ENCODE measurements around the gene RAB3D. TPM values are rescaled to one million over a fixed set of nuclear protein-coding genes. Genes with fewer than 3 reads are reported as not detected.
A peak's percentile ranks its signal among the peaks of the same experiment; 100 is the strongest.

RAB3D gene
- total and polyA plus RNA-seq, 4 donors = 1.1 to 10.2 (median 5.5) TPM

DNA sequence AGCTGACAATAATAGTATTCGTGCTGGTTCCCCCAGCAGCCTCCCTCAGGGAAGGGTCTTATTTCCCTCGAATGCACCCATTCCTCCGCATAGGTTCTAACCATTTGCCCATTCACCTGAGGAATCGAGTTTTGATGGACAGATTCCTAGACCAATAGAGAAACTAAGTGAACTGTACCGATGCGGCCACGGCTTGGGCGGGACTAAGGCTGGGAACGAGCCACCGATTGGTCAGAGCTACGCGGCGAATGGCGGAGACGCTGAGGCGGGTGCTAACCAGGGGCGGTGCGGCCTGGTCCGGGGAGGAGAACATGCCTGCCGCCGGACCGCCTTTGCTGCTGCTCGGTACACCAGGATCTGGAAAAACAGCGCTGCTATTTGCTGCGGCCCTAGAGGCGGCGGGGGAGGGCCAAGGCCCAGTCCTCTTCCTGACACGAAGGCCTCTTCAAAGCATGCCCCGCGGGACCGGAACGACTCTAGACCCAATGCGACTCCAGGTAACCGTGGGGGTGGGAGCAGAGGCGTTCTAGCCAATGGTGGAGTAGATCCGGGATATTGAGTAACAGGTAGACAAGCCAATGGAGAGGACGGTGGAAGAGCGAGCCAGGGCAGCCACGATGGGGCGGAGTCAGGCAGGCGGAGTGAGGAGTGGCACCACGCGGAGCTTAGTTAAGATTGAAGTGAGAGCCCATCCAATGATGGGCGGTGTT, 35.1 kb upstream of the RAB3D start, which contains the start of gene SWSAP1:
Gene SWSAP1, plus strand, starts transcription at position 234 of the 710 bp plus-strand sequence. Its CDS starts 15 bp downstream, at position 249.
- no peak for TF ChIP-seq EGR1 (IDR thresholded peaks at IDR 0.05; ENCODE audit: low read depth in 2 of 2)
- TF ChIP-seq SP1 (IDR thresholded peaks at IDR 0.05) = peak; percentile 94
- peak in 1 of 2 donors; percentile 43 for TF ChIP-seq RXRA (IDR thresholded peaks at IDR 0.05)
- no peak for TF ChIP-seq HNF4G (IDR thresholded peaks at IDR 0.05)
- peak; percentile 92 for TF ChIP-seq YY1 (IDR thresholded peaks at IDR 0.05)
- TF ChIP-seq GABPA (IDR thresholded peaks at IDR 0.05 in 1 of 2, conservative IDR thresholded peaks at IDR 0.05 in 1 of 2) = peak; percentile 42 to 83
- no peak for TF ChIP-seq FOXA2 (IDR thresholded peaks at IDR 0.05)
- TF ChIP-seq, protein P1, sequence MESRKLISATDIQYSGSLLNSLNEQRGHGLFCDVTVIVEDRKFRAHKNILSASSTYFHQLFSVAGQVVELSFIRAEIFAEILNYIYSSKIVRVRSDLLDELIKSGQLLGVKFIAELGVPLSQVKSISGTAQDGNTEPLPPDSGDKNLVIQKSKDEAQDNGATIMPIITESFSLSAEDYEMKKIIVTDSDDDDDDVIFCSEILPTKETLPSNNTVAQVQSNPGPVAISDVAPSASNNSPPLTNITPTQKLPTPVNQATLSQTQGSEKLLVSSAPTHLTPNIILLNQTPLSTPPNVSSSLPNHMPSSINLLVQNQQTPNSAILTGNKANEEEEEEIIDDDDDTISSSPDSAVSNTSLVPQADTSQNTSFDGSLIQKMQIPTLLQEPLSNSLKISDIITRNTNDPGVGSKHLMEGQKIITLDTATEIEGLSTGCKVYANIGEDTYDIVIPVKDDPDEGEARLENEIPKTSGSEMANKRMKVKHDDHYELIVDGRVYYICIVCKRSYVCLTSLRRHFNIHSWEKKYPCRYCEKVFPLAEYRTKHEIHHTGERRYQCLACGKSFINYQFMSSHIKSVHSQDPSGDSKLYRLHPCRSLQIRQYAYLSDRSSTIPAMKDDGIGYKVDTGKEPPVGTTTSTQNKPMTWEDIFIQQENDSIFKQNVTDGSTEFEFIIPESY (IDR thresholded peaks at IDR 0.05) = peak; percentile 32
- no peak for TF ChIP-seq NR2F2 (IDR thresholded peaks at IDR 0.05)
- peak; percentile 29 for TF ChIP-seq TAF1 (conservative IDR thresholded peaks at IDR 0.05)
- TF ChIP-seq, protein P2, sequence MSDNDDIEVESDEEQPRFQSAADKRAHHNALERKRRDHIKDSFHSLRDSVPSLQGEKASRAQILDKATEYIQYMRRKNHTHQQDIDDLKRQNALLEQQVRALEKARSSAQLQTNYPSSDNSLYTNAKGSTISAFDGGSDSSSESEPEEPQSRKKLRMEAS (IDR thresholded peaks at IDR 0.05) = no peak
- TF ChIP-seq, protein P3, sequence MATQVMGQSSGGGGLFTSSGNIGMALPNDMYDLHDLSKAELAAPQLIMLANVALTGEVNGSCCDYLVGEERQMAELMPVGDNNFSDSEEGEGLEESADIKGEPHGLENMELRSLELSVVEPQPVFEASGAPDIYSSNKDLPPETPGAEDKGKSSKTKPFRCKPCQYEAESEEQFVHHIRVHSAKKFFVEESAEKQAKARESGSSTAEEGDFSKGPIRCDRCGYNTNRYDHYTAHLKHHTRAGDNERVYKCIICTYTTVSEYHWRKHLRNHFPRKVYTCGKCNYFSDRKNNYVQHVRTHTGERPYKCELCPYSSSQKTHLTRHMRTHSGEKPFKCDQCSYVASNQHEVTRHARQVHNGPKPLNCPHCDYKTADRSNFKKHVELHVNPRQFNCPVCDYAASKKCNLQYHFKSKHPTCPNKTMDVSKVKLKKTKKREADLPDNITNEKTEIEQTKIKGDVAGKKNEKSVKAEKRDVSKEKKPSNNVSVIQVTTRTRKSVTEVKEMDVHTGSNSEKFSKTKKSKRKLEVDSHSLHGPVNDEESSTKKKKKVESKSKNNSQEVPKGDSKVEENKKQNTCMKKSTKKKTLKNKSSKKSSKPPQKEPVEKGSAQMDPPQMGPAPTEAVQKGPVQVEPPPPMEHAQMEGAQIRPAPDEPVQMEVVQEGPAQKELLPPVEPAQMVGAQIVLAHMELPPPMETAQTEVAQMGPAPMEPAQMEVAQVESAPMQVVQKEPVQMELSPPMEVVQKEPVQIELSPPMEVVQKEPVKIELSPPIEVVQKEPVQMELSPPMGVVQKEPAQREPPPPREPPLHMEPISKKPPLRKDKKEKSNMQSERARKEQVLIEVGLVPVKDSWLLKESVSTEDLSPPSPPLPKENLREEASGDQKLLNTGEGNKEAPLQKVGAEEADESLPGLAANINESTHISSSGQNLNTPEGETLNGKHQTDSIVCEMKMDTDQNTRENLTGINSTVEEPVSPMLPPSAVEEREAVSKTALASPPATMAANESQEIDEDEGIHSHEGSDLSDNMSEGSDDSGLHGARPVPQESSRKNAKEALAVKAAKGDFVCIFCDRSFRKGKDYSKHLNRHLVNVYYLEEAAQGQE (IDR thresholded peaks at IDR 0.05) = no peak
- H3K27me3 ChIP-seq (ENCODE audit: control insufficient read depth in 4 of 4, insufficient read depth in 4 of 4, low read length in 3 of 4) = no peaks in the 10 kb centered on the region
- DNase-seq (ENCODE audit: low spot score) = peak; percentile 97

DNA sequence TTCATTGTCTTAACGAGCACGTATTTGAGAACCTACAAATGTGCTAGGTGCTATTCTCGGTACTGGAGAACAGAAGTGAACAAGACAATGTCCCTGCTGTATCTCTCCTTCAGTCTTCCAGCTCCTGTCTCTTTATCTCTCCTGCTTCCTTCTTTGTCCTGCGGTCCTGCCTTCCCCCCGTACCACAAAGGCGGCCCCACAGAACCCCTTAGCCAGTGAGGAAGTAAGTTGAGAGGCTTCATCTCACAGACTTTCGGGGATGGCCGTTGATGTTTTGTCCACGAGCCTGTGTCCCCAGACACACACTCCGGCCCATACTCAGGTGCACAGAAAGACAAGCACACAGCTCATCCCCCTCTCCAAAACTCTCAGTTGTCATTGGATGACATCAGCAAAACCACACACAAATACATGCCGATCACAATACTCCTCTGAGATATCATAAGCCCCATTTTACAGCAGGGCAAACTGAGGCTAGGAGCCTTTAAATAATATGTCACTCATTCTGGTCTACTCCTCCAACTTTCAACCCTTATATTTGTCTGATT, 34.5 kb upstream of the RAB3D start:
- Histone ChIP-seq H3K9ac (ENCODE audit: low read depth in 1 of 2, low read length in 2 of 2) (peak overlapping the region; percentile 86 to 90), H3K36me3 (ENCODE audit: control insufficient read depth in 4 of 4, insufficient read depth in 3 of 4, low read depth in 1 of 4, low read length in 3 of 4) (peaks cover 0 to 8% (median 2%) of the 10 kb centered on the region in 4 donors), H3K27ac (ENCODE audit: low read depth in 1 of 2, low read length in 2 of 2) (peak overlapping the region; percentile 97 to 98), H3K9me3 (ENCODE audit: control insufficient read depth in 4 of 4, low read length in 3 of 4) (no peaks in the 10 kb centered on the region), H3K27me3 (ENCODE audit: control insufficient read depth in 4 of 4, insufficient read depth in 4 of 4, low read length in 3 of 4) (no peaks in the 10 kb centered on the region), H3K4me1 (ENCODE audit: control insufficient read depth in 4 of 4, insufficient read depth in 4 of 4, low read length in 3 of 4) (peaks cover 4 to 34% (median 19%) of the 10 kb centered on the region in 4 donors), H3K4me3 (ENCODE audit: low read depth in 1 of 3, low read length in 3 of 3) (peak overlapping the region; percentile 59 to 84 (median 79))
- WGBS = 46% methylated on average over 11 of the region's 11 CpGs
- DNase-seq (ENCODE audit: low spot score) = no peak
- TF ChIP-seq, protein P2 (IDR thresholded peaks at IDR 0.05) = no peak
- TF ChIP-seq, protein P4, sequence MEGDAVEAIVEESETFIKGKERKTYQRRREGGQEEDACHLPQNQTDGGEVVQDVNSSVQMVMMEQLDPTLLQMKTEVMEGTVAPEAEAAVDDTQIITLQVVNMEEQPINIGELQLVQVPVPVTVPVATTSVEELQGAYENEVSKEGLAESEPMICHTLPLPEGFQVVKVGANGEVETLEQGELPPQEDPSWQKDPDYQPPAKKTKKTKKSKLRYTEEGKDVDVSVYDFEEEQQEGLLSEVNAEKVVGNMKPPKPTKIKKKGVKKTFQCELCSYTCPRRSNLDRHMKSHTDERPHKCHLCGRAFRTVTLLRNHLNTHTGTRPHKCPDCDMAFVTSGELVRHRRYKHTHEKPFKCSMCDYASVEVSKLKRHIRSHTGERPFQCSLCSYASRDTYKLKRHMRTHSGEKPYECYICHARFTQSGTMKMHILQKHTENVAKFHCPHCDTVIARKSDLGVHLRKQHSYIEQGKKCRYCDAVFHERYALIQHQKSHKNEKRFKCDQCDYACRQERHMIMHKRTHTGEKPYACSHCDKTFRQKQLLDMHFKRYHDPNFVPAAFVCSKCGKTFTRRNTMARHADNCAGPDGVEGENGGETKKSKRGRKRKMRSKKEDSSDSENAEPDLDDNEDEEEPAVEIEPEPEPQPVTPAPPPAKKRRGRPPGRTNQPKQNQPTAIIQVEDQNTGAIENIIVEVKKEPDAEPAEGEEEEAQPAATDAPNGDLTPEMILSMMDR (IDR thresholded peaks at IDR 0.05; ENCODE audit: low read depth, low read length, missing input control) = no peak
- TF ChIP-seq FOXA1 (IDR thresholded peaks at IDR 0.05) = no peak
- no peak for TF ChIP-seq YY1 (IDR thresholded peaks at IDR 0.05)
- no peak for TF ChIP-seq SP1 (IDR thresholded peaks at IDR 0.05)
- TF ChIP-seq HNF4A (conservative IDR thresholded peaks at IDR 0.05) = no peak
- TF ChIP-seq RAD21 (IDR thresholded peaks at IDR 0.05) = no peak
- TF ChIP-seq, protein P5, sequence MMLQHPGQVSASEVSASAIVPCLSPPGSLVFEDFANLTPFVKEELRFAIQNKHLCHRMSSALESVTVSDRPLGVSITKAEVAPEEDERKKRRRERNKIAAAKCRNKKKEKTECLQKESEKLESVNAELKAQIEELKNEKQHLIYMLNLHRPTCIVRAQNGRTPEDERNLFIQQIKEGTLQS (IDR thresholded peaks at IDR 0.05) = no peak
- no peak for TF ChIP-seq RXRA (IDR thresholded peaks at IDR 0.05)
- no peak for TF ChIP-seq TAF1 (conservative IDR thresholded peaks at IDR 0.05)
- TF ChIP-seq, protein P1 (IDR thresholded peaks at IDR 0.05) = no peak
- no peak for TF ChIP-seq HNF4G (IDR thresholded peaks at IDR 0.05)
- no peak for TF ChIP-seq JUND (IDR thresholded peaks at IDR 0.05)
- no peak for TF ChIP-seq GABPA (IDR thresholded peaks at IDR 0.05 in 1 of 2, conservative IDR thresholded peaks at IDR 0.05 in 1 of 2)

More for the DNA sequence above, 35.1 kb upstream of the RAB3D start, which contains the start of gene SWSAP1:
- Histone ChIP-seq H3K9ac (ENCODE audit: low read depth in 1 of 2, low read length in 2 of 2) (peak within 1 kb of the TSS; percentile 86 to 90), H3K4me3 (ENCODE audit: low read depth in 1 of 3, low read length in 3 of 3) (peak within 1 kb of the TSS; percentile 59 to 84 (median 79)), H3K9me3 (ENCODE audit: control insufficient read depth in 4 of 4, low read length in 3 of 4) (no peaks in the 10 kb centered on the region), H3K36me3 (ENCODE audit: control insufficient read depth in 4 of 4, insufficient read depth in 3 of 4, low read depth in 1 of 4, low read length in 3 of 4) (peaks cover 0 to 6% (median under 1%) of the 10 kb centered on the region in 4 donors), H3K27ac (ENCODE audit: low read depth in 1 of 2, low read length in 2 of 2) (peak within 1 kb of the TSS; percentile 97 to 98), H3K4me1 (ENCODE audit: control insufficient read depth in 4 of 4, insufficient read depth in 4 of 4, low read length in 3 of 4) (peaks cover 4 to 34% (median 19%) of the 10 kb centered on the region in 4 donors)
- under 1% methylated on average over 44 of the region's 44 CpGs for WGBS

Measured in liver (tissue), 9 donors.